Measurements from ENCODE around the gene CD200. TPM values are rescaled to one million over a fixed set of nuclear protein-coding genes. Genes with fewer than 3 reads are reported as not detected.

The CD200 gene
- total and polyA plus RNA-seq, 9 of the 15 experiments (the other 6 are each of a cell fraction or from before 2014, with no cell fraction given): 0.13 TPM; not detected in 8

DNA sequence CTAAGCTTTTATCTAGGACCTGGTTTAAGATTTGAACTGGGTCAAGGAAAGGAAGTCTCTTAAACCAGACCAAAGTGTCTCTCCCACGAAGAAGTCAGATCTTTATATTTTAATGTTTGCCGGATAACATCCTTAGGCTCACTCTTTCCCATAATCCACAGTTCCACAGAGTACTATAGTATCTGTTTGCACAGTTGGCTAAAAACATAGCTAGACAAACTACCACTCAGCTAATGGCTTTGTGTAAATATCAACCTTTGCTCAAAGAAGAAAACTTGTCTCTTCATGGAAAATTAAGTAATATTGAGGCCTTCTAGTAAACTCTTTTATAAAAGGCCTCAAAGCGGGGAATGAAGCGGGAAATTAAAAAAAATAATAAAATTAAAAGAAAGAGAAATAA is 25.4 kb upstream of the CD200 start (continued):
- TF ChIP-seq STAT5B (CRISPR knock-in tag; IDR thresholded peaks at IDR 0.05): no peak

DNA sequence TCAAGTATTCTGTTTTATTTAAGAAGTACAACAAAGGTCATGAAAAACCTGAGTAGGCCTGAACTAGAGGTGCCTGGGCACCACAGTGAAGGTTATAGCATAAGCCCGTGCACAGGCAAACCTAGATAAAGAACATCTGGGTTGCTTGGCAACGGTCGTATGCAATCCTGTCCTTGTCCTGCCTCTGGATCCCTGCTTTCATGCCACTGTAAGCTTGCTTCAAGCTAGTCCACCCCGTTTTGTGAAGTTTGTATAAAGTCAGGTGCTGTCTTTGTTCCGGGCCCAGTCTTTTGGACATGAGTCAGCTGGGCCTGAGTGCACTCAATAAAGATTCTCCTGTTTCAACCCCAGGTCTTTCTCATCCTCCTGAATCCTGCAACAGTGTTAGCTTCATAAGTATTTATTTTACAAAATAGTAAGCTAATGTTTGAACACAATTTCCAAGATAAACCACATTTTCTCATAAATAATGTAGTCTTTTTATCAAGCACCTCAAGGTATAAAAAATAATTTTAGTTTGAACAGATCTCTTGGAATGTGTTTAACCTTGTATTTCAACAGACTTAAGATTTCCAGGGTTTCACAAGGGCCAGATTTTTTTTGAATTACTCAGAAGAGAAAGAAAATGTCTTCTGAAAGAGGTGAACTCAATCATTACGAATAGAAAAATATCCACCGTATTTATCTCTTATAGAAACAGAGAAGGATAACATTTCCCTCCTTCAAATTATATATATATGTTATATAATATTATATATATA is 24.6 kb upstream of the CD200 start:
- ChIA-PET POLR2A (no interaction called here), CTCF (ENCODE audit: low intra/inter-chr PET ratio) (no interaction called here)
- no peak overlapping the region for H3K4me2 ChIP-seq (ENCODE audit: insufficient read depth, low read length)
- no TSS peak for BruUV-seq (replicated peaks)
- no peak for DNase-seq (ENCODE audit: extremely low read depth in 1 of 4, low spot score in 3 of 4)
- no peak overlapping the region for H3K27ac ChIP-seq (ENCODE audit: extremely low read depth, low read depth, low read length)
- TF ChIP-seq RFX1 (IDR thresholded peaks at IDR 0.05): peak; percentile 37
- no peak for TF ChIP-seq ZNF184 (CRISPR knock-in tag; IDR thresholded peaks at IDR 0.05)
- H3K9me3 ChIP-seq (replicated peaks; ENCODE audit: control insufficient read depth, insufficient read depth, low read depth, low read length): no peaks in the 10 kb centered on the region
- no peaks in the 10 kb centered on the region for H3K9me1 ChIP-seq (ENCODE audit: control insufficient read depth, insufficient read depth, low read length)
- H3K79me2 ChIP-seq (ENCODE audit: control insufficient read depth, insufficient read depth, low read length): no peaks in the 10 kb centered on the region
- in situ Hi-C loops (cut with MboI) (loop anchor here (25.0 kb wide), 1 partner anchor 204 kb away; no protein-coding TSS in a partner anchor), intact Hi-C loops (cut with micrococcal nuclease) (no loop called here)
- no peak for ATAC-seq
- H3K9ac ChIP-seq (ENCODE audit: insufficient read depth in 1 of 2, low read depth in 2 of 2, low read length in 2 of 2): no peak overlapping the region
- no peak overlapping the region for H2AFZ ChIP-seq (ENCODE audit: low read depth, low read length)
- WGBS (ENCODE audit: insufficient coverage, low coverage, missing lambda C conversion rate): 3% methylated on average over 6 of the region's 7 CpGs
- H4K20me1 ChIP-seq (replicated peaks; ENCODE audit: control insufficient read depth, insufficient read depth, low read length): no peaks in the 10 kb centered on the region
- no peaks in the 10 kb centered on the region for H3K27me3 ChIP-seq (ENCODE audit: control insufficient read depth in 2 of 2, insufficient read depth in 2 of 2, low read length in 2 of 2)
- FAIRE-seq: no peak
- no peaks in the 10 kb centered on the region for H3K4me1 ChIP-seq (replicated peaks in 1 of 2; ENCODE audit: control insufficient read depth in 2 of 2, insufficient read depth in 2 of 2, low read length in 2 of 2)
- H3K4me3 ChIP-seq: no peak overlapping the region
- H3K36me3 ChIP-seq (ENCODE audit: control insufficient read depth, insufficient read depth, low read length): no peaks in the 10 kb centered on the region

DNA sequence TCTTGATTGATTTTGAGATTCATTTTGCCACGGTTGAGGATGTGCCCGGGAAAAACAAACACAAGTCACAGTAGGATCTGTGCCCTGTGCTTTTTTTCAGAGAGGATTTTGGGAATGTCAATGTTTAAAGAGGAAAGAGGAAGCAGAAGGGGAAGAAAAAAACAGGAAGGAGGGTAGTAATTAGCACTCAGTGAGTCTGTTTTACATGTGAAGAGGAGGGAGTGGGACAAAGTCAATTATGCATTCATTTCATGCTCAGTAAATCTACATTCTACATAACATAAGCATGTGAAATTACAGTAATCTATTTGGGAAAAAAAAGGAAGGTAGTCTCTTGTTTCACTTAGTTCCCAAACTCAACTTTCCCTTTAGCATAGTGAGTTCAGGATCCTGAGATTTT is 18.3 kb upstream of the CD200 start:
- H2AFZ ChIP-seq (ENCODE audit: low read depth, low read length): no peak overlapping the region
- H3K79me2 ChIP-seq (ENCODE audit: control insufficient read depth, insufficient read depth, low read length): no peaks in the 10 kb centered on the region
- H3K27ac ChIP-seq (ENCODE audit: extremely low read depth, low read depth, low read length): no peak overlapping the region
- H3K4me2 ChIP-seq (ENCODE audit: insufficient read depth, low read length): no peak overlapping the region
- no peaks in the 10 kb centered on the region for H3K4me1 ChIP-seq (replicated peaks in 1 of 2; ENCODE audit: control insufficient read depth in 2 of 2, insufficient read depth in 2 of 2, low read length in 2 of 2)
- ATAC-seq (no peak), FAIRE-seq (no peak), DNase-seq (ENCODE audit: extremely low read depth in 1 of 4, low spot score in 3 of 4) (no peak)
- CTCF ChIA-PET (ENCODE audit: low intra/inter-chr PET ratio): no interaction called here
- intact Hi-C loops (cut with micrococcal nuclease) (no loop called here), in situ Hi-C loops (cut with MboI) (loop anchor here (25.0 kb wide), 1 partner anchor 198 kb away; no protein-coding TSS in a partner anchor)
- BruUV-seq (replicated peaks): no TSS peak
- 0% methylated on average over 2 of the region's 2 CpGs for WGBS (ENCODE audit: insufficient coverage, low coverage, missing lambda C conversion rate)
- H4K20me1 ChIP-seq (replicated peaks; ENCODE audit: control insufficient read depth, insufficient read depth, low read length): no peaks in the 10 kb centered on the region
- H3K36me3 ChIP-seq (ENCODE audit: control insufficient read depth, insufficient read depth, low read length): no peaks in the 10 kb centered on the region
- no peaks in the 10 kb centered on the region for H3K27me3 ChIP-seq (ENCODE audit: control insufficient read depth in 2 of 2, insufficient read depth in 2 of 2, low read length in 2 of 2)
- POLR2A ChIA-PET: no interaction called here
- no peaks in the 10 kb centered on the region for H3K9me3 ChIP-seq (replicated peaks; ENCODE audit: control insufficient read depth, insufficient read depth, low read depth, low read length)
- no peak overlapping the region for H3K9ac ChIP-seq (ENCODE audit: insufficient read depth in 1 of 2, low read depth in 2 of 2, low read length in 2 of 2)
- no peaks in the 10 kb centered on the region for H3K9me1 ChIP-seq (ENCODE audit: control insufficient read depth, insufficient read depth, low read length)
- H3K4me3 ChIP-seq: no peak overlapping the region
- no peak for TF ChIP-seq ZNF274 (IDR thresholded peaks at IDR 0.05; ENCODE audit: borderline replicate concordance, low read depth, low read length)
- TF ChIP-seq SAP30 (IDR thresholded peaks at IDR 0.05; ENCODE audit: borderline replicate concordance, insufficient read depth, low read depth, low read length, poor library complexity, severe bottlenecking): no peak
- no peak for TF ChIP-seq PCBP1 (IDR thresholded peaks at IDR 0.05; ENCODE audit: low read depth, low read length, poor library complexity, severe bottlenecking)
- no peak for TF ChIP-seq HDAC6 (IDR thresholded peaks at IDR 0.05; ENCODE audit: low read depth, low read length)
- no peak for TF ChIP-seq SRF (CRISPR knock-in tag; IDR thresholded peaks at IDR 0.05)
- no peak for TF ChIP-seq FOSL1 (tag; conservative IDR thresholded peaks at IDR 0.05)
- TF ChIP-seq CAMTA2 (CRISPR knock-in tag; conservative IDR thresholded peaks at IDR 0.05): no peak
- TF ChIP-seq ETV5 (CRISPR knock-in tag; IDR thresholded peaks at IDR 0.05; ENCODE audit: low read depth): no peak
- no peak for TF ChIP-seq ZFPM2 (CRISPR knock-in tag; IDR thresholded peaks at IDR 0.05)
- TF ChIP-seq CTBP1 (IDR thresholded peaks at IDR 0.05; ENCODE audit: borderline replicate concordance): no peak
- TF ChIP-seq TSC22D4 (tag; IDR thresholded peaks at IDR 0.05): no peak
- no peak for TF ChIP-seq ETV6 (IDR thresholded peaks at IDR 0.05; ENCODE audit: borderline replicate concordance in 1 of 2, low read depth in 2 of 2, low read length in 1 of 2)
- no peak for TF ChIP-seq ETV6 (CRISPR knock-in tag; IDR thresholded peaks at IDR 0.05; ENCODE audit: borderline replicate concordance)

Data from K562 (cell line).